Measurements from ENCODE around the gene MATR3.

The MATR3 gene

GRCh38 chr5:139278540-139279274, 14.8 kb upstream of the MATR3 start:
- no peak overlapping the region for H3K9ac ChIP-seq (ENCODE audit: insufficient read length)
- H3K4me3 ChIP-seq, result no peak overlapping the region
- TF ChIP-seq FOXP2 (optimal IDR thresholded peaks at IDR 0.05; ENCODE audit: control extremely low read depth, extremely low read length, insufficient read depth), result no peak
- peak; percentile 20; the same call in 1 of the 2 replicates for TF ChIP-seq POLR2AphosphoS5 (IDR thresholded peaks at IDR 0.05; ENCODE audit: borderline replicate concordance, low read depth, low read length)
- TF ChIP-seq EZH2 (IDR thresholded peaks at IDR 0.05), result no peak
- H3K9me3 ChIP-seq (ENCODE audit: low read depth, low read length), result no peaks in the 10 kb centered on the region
- no peak for DNase-seq (ENCODE audit: low read depth, low spot score)
- H3K36me3 ChIP-seq (ENCODE audit: insufficient read depth, low read length), result peaks cover 83% of the 10 kb centered on the region
- 0 out of 2 replicates have a peak overlapping the region, but pooled peaks have one; percentile 1 for H3K27ac ChIP-seq

GRCh38 chr5:139282197-139282557, 11.4 kb upstream of the MATR3 start:
- Histone ChIP-seq H3K36me3 (ENCODE audit: insufficient read depth, low read length) (peaks cover 96% of the 10 kb centered on the region), H3K4me3 (no peak overlapping the region), H3K9me3 (ENCODE audit: low read depth, low read length) (no peaks in the 10 kb centered on the region), H3K27ac (peak overlapping the region; percentile 45), H3K9ac (ENCODE audit: insufficient read length) (no peak overlapping the region)
- no peak for TF ChIP-seq EZH2 (IDR thresholded peaks at IDR 0.05)
- TF ChIP-seq FOXP2 (optimal IDR thresholded peaks at IDR 0.05; ENCODE audit: control extremely low read depth, extremely low read length, insufficient read depth), result no peak
- TF ChIP-seq POLR2AphosphoS5 (IDR thresholded peaks at IDR 0.05; ENCODE audit: borderline replicate concordance, low read depth, low read length), result no peak
- DNase-seq (ENCODE audit: low read depth, low spot score), result no peak

GRCh38 chr5:139283252-139284166, 10.0 kb upstream of the MATR3 start:
- Histone ChIP-seq H3K4me3 (no peak overlapping the region), H3K9me3 (ENCODE audit: low read depth, low read length) (no peaks in the 10 kb centered on the region), H3K27ac (0 out of 2 replicates have a peak overlapping the region, but pooled peaks have one; percentile 1), H3K9ac (ENCODE audit: insufficient read length) (no peak overlapping the region), H3K36me3 (ENCODE audit: insufficient read depth, low read length) (peaks cover 83% of the 10 kb centered on the region)
- no peak for DNase-seq (ENCODE audit: low read depth, low spot score)
- TF ChIP-seq FOXP2 (optimal IDR thresholded peaks at IDR 0.05; ENCODE audit: control extremely low read depth, extremely low read length, insufficient read depth) (no peak), POLR2AphosphoS5 (IDR thresholded peaks at IDR 0.05; ENCODE audit: borderline replicate concordance, low read depth, low read length) (no peak), EZH2 (IDR thresholded peaks at IDR 0.05) (no peak)

GRCh38 chr5:139284295-139284694, 9.2 kb upstream of the MATR3 start:
- peaks cover 76% of the 10 kb centered on the region for H3K36me3 ChIP-seq (ENCODE audit: insufficient read depth, low read length)

GRCh38 chr5:139285651-139286392, 7.7 kb upstream of the MATR3 start:
- Histone ChIP-seq H3K27ac (peak overlapping the region; percentile 42), H3K9ac (ENCODE audit: insufficient read length) (no peak overlapping the region), H3K4me3 (no peak overlapping the region), H3K36me3 (ENCODE audit: insufficient read depth, low read length) (peaks cover 62% of the 10 kb centered on the region), H3K9me3 (ENCODE audit: low read depth, low read length) (no peaks in the 10 kb centered on the region)
- TF ChIP-seq POLR2AphosphoS5 (IDR thresholded peaks at IDR 0.05; ENCODE audit: borderline replicate concordance, low read depth, low read length) (no peak; the same call in 1 of the 2 replicates), FOXP2 (optimal IDR thresholded peaks at IDR 0.05; ENCODE audit: control extremely low read depth, extremely low read length, insufficient read depth) (no peak)
- no peak for DNase-seq (ENCODE audit: low read depth, low spot score)

More at GRCh38 chr5:139284295-139284694, 9.2 kb upstream of the MATR3 start:
- Histone ChIP-seq H3K9ac (ENCODE audit: insufficient read length) (no peak overlapping the region), H3K4me3 (no peak overlapping the region), H3K9me3 (ENCODE audit: low read depth, low read length) (no peaks in the 10 kb centered on the region), H3K27ac (peak overlapping the region; percentile 42; the same call in 1 of the 2 replicates)
- no peak for DNase-seq (ENCODE audit: low read depth, low spot score)
- TF ChIP-seq POLR2AphosphoS5 (IDR thresholded peaks at IDR 0.05; ENCODE audit: borderline replicate concordance, low read depth, low read length) (no peak), FOXP2 (optimal IDR thresholded peaks at IDR 0.05; ENCODE audit: control extremely low read depth, extremely low read length, insufficient read depth) (no peak), EZH2 (IDR thresholded peaks at IDR 0.05) (no peak)

- no peak overlapping the region for H3K9ac ChIP-seq (ENCODE audit: insufficient read length)
- H3K4me3 ChIP-seq, result no peak overlapping the region
- TF ChIP-seq FOXP2 (optimal IDR thresholded peaks at IDR 0.05; ENCODE audit: control extremely low read depth, extremely low read length, insufficient read depth) (no peak), EZH2 (IDR thresholded peaks at IDR 0.05) (no peak), POLR2AphosphoS5 (IDR thresholded peaks at IDR 0.05; ENCODE audit: borderline replicate concordance, low read depth, low read length) (peak; percentile 16; the same call in 1 of the 2 replicates)
- peaks cover 51% of the 10 kb centered on the region for H3K36me3 ChIP-seq (ENCODE audit: insufficient read depth, low read length)
- peak overlapping the region; percentile 48; the same call in 1 of the 2 replicates for H3K27ac ChIP-seq
- no peak for DNase-seq (ENCODE audit: low read depth, low spot score)
- no peaks in the 10 kb centered on the region for H3K9me3 ChIP-seq (ENCODE audit: low read depth, low read length)
Observed at GRCh38 chr5:139287890-139288635, 5.5 kb upstream of the MATR3 start.

GRCh38 chr5:139291051-139291450, 2.5 kb upstream of the MATR3 start:
- Histone ChIP-seq H3K4me3 (no peak overlapping the region), H3K36me3 (ENCODE audit: insufficient read depth, low read length) (peaks cover 34% of the 10 kb centered on the region), H3K9ac (ENCODE audit: insufficient read length) (no peak overlapping the region), H3K9me3 (ENCODE audit: low read depth, low read length) (no peaks in the 10 kb centered on the region), H3K27ac (no peak overlapping the region)
- no peak for DNase-seq (ENCODE audit: low read depth, low spot score)
- TF ChIP-seq FOXP2 (optimal IDR thresholded peaks at IDR 0.05; ENCODE audit: control extremely low read depth, extremely low read length, insufficient read depth) (no peak), EZH2 (IDR thresholded peaks at IDR 0.05) (no peak), POLR2AphosphoS5 (IDR thresholded peaks at IDR 0.05; ENCODE audit: borderline replicate concordance, low read depth, low read length) (no peak)

Data from SK-N-MC (cell line).